GM18511 (cell line): Measurements from ENCODE around the gene CRADD.
A peak's percentile ranks its signal among the peaks of the same experiment; 100 is the strongest.

Source experiments
- ATAC-seq: cut with Tn5 transposase; IDR thresholded peaks from one replicate; pipeline ENCODE4 v1.9.1; 2021; ENCODE audit warnings: mild to moderate bottlenecking, moderate library complexity; ENCODE audit not compliant: unreplicated experiment

CRADD gene

GRCh38 chr12:93836620-93837260, 159.6 kb downstream of the CRADD start:
- ATAC-seq = no peak

- no peak for ATAC-seq
Observed at GRCh38 chr12:93838193-93838592, 161.0 kb downstream of the CRADD start.

- no peak for ATAC-seq
Observed at GRCh38 chr12:93839064-93839463, 161.9 kb downstream of the CRADD start.

GRCh38 chr12:93841671-93842070, 164.5 kb downstream of the CRADD start:
- ATAC-seq = no peak

- ATAC-seq = no peak
Observed at GRCh38 chr12:93844164-93844784, 167.1 kb downstream of the CRADD start.

- ATAC-seq = no peak
Observed at GRCh38 chr12:93846936-93847516, 169.9 kb downstream of the CRADD start.

GRCh38 chr12:93847517-93848474, 170.6 kb downstream of the CRADD start:
- peak; percentile 92 for ATAC-seq

- no peak for ATAC-seq
Observed at GRCh38 chr12:93848523-93849101, 171.4 kb downstream of the CRADD start.

- ATAC-seq = no peak
Observed at GRCh38 chr12:93849946-93850345, 172.8 kb downstream of the CRADD start.

- no peak for ATAC-seq
Observed at GRCh38 chr12:93850481-93851256, 173.5 kb downstream of the CRADD start.

- no peak for ATAC-seq
Observed at GRCh38 chr12:93851257-93851671, 174.1 kb downstream of the CRADD start.

- no peak for ATAC-seq
Observed at GRCh38 chr12:93852173-93852591, 175.0 kb downstream of the CRADD start.

- ATAC-seq = no peak
Observed at GRCh38 chr12:93853698-93854478, 176.7 kb downstream of the CRADD start.

GRCh38 chr12:93855261-93855660, 178.1 kb downstream of the CRADD start:
- no peak for ATAC-seq

- ATAC-seq = no peak
Observed at GRCh38 chr12:93856611-93857010, 179.4 kb downstream of the CRADD start.

- ATAC-seq = no peak
Observed at GRCh38 chr12:93857279-93857938, 180.2 kb downstream of the CRADD start.

GRCh38 chr12:93857991-93858447, 180.8 kb downstream of the CRADD start:
- no peak for ATAC-seq

- no peak for ATAC-seq
Observed at GRCh38 chr12:93860668-93861373, 183.6 kb downstream of the CRADD start.
